AML-193 (cell line): ENCODE results near the gene FAM3A.
A peak's percentile ranks its signal among the peaks of the same experiment; 100 is the strongest.

ENCODE experiments used
- DNase-seq, 2 experiments: peaks; one replicate each; lab custom pipeline; 2025; lab: John Stamatoyannopoulos, UW

FAM3A gene

DNA sequence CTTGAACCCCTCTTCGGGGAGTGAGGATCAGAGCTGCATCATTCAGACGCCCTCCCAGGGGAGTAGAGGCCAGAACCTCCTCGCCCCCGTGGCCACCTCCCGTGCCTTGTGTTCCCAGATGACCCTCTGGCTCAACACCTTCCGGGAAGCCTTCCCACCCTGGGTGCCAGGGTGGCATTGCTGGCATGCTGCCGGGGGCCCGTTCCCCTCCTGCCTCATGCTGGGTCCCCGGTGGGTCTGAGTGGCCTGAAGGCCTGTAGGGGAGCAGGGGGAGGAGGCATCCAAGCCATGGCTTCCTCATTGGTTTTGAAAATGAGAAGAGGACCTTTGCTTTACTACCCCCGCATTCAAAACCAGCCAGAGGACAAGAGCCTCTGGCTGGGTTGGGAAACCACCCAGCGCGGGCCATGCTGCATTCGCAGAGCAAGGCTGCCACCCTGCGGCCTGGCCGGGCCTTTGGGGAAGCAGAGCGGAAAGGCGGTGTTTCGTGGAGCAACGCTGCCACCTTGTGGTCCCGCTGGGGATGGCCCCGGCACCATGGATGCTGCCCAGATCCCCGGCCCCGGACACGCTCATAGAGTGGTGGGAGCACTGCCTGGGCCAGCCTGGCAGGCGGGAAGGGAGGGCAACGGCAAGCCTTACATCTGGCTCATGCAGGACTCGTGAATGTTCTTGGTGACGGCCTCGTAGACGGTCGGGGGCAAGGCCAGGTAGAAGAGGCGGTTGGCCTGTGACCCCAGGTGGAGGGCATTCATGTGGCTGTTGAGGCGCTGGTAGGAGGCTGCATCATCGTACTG lies 18.7 kb upstream of the FAM3A start:
- peak; percentile 63 to 68 for DNase-seq

- no peak for DNase-seq
These were observed 16.7 kb upstream of the FAM3A start for GRCh38 chrX:154532690-154533089.

DNA sequence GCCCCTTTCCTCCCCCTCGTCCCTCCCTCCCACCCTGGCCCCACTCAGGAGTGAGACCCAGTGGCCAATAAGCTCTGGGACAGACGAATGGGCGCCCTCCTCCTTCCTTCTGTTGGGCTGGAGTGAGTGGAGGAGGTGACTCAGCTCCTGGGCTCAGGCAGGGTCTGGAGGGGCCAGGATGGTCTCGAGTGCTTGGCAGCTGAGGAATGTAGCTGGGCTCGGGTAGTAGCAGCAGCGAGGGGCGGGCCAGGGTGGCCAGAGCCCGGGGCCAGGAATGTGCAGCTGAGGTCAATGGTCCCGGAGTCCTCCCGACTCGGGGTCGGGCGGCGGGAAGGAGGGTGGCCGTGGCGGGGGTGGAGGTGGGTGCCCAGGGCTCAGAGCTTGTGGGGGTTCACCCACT lies 15.6 kb upstream of the FAM3A start:
- DNase-seq, result no peak

GRCh38 chrX:154530286-154530685 lies 14.3 kb upstream of the FAM3A start:
- no peak for DNase-seq

- DNase-seq, result no peak
These were observed 13.2 kb upstream of the FAM3A start for GRCh38 chrX:154529206-154529612.

DNA sequence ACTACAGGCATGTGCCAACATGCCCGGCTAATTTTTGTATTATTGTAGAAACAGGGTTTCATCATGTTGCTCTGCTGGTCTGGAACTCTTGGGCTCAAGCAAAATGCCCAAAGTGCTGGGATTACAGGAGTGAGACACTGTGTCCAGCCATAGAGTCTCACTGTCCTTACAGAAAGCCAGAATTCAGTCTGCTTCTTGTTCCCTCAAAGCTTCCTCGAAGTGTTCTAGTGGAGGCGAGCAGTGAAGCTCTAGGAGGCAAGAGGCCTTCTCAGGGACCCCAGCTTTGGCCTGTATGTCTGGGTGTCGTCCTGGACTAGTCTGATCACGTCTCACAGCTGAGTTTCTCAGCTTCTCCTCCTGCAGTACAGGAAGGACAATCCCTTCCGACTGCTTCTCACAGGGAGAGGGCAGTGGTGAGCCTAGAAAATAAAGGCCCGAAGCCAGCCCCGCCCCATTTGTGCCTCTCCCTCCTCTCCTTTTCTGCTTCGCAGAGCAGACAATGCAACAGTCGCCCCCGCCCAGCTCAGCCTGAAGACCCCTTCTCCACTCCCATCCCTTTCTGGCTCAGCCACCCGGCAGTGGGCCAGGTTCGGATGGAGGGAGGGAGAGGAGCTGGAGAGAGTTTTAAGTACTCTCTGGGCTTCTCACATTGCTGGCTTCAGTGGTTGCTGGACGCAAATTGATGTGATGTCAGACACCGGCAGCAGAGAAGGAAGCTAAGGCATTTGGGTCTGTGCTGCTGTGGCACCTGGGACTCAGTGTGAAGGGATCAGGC lies 11.1 kb upstream of the FAM3A start:
- peak; percentile 29 to 40 for DNase-seq

GRCh38 chrX:154525606-154526490 lies 9.8 kb upstream of the FAM3A start:
- DNase-seq, result no peak

- DNase-seq, result no peak
These were observed 3.4 kb upstream of the FAM3A start for GRCh38 chrX:154519389-154519788.

GRCh38 chrX:154517101-154517781 lies 1.2 kb upstream of the FAM3A start:
- DNase-seq, result no peak

- DNase-seq, result no peak
These were observed 646 bp upstream of the FAM3A start for GRCh38 chrX:154516656-154517100.

GRCh38 chrX:154515090-154515965 lies 704 bp downstream of the FAM3A start:
- no peak for DNase-seq

- no peak for DNase-seq
These were observed 2.3 kb downstream of the FAM3A start for GRCh38 chrX:154513716-154514115.

GRCh38 chrX:154512879-154513553 lies 3.0 kb downstream of the FAM3A start:
- DNase-seq, result no peak

DNA sequence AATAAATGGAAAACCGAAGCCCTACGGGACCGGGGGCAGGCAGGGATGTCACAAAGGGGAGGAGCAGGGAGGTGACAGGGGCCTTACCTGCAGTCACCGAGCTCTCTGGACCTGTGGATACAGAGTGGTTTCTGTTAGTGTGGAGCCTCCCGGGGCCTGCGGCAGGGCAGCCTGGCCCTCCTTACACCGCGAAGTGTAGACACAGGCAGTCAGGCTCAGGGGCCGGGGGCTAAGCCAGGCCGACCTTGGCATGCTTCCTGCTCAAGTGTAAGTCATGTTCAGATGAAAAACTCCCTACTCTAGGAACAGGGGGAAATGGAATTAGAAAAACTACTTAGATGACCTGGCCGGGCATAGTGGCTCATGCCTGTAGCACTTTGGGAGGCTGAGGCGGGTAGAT lies 4.3 kb downstream of the FAM3A start:
- DNase-seq, result no peak

- DNase-seq, result no peak
These were observed 6.6 kb downstream of the FAM3A start for GRCh38 chrX:154509455-154509854.

DNA sequence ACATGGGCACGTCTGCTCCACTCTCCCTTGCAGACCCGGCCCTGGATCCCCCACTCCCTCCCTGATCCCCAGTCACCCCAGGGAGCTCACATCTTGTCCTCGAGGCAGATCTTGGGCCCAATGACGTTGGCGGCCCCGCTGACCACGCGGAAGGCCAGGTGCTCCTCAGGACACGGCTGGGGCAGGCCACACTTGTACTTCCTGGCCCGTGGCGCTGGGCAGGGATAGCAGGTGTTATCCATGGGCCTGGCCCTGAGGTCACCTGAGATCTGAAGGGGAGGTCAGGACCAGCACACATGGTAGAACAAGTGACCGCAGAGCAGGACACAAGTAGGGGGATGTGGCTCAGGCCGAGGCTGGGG lies 7.7 kb downstream of the FAM3A start:
- no peak for DNase-seq

DNA sequence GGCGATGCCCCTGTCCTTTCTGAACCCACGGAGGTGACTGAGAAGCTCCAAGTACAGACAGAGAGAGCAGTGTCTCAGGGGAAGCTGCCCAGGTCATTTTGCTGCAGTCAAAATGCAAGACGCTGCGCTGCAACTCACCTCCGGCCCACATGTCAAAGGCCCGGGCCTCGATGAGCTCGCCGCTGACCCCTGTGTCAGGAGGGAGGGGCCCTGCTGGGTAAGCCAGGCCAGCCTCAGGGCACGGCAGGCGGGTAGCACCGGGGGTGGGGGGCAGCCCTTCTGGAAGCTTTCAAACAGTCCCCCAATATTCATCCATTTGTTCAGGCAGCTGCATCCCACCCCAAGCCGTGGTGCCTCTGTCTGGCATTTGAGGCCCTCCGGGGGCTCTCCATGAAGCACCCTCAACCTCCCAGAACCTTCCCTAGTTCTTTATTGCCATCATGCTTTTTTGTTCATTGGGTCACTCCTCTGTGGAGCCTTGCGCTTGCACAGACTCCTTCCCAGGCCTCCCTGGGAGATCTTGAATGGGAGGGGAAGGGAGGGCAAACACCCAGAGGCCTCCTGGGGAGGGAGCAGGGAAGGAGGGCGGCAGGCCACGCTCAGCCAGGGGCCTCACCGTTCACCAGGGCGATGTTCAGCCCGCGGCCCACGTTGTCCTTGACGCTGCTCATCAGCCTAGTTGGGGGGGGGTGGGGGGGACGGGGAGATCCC lies 8.2 kb downstream of the FAM3A start:
- no peak for DNase-seq

DNA sequence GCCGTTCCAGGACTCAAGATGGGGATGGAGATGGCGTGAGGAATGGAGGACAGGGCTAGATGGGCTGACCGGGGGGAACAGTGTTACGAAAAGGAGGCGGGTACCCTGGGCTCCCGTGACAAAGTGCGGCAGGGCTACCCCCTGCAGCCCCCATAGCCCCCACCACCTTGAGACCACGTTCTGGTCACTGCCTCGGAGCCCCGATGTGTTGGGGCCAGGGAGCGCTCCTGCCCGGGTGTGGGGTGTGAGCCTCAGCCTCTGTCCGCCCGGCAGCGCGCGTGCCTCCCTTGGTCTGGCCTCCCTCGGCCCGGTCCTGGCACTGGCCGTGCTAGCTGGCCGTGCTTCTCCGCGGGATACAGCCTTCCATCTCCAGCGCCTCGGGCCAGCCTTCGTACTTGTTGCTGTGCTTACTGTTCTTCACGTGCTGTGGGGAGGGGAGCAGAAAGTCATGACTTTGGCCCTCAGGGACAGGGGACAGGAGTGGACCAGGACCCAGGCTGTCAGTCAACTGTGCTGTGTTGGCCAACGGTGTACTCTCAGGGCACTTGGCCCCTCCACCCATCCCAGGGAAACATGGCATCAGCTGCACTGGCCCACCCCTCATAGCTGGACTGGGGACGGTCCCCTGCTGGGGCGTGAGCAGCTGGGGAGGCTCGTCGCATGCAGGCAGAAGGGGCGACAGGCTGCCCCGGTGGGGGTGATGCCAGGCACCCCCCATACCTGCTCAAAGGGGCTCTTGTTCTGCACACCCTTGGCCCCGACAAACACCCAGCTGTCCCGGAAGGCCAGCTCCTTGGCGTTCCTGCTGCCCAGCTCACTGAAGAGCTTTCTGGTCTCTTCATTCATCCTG lies 9.3 kb downstream of the FAM3A start:
- no peak for DNase-seq

DNA sequence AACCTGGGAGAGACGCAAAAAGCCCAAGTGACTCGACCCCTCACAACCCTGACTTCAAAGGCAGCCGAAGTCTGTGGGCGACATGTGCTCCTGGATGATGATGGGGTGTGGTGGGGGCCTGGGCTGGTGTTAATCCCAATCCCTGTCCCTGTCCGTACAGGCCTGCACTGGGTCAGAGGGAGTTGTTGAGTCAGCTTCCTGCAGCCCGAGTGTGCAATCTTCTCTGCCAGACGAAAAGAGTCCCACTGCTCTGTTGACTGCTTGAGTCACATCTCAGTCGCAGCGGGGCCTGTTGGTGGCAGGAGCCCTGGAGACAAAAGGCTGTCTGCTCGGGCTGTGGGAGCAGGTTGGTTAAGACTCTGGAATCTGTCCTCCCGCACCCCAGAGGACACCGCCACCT lies 10.3 kb downstream of the FAM3A start:
- no peak for DNase-seq
